Activated T-helper 17 cell treated with anti-CD3 and anti-CD28 coated beads, Interleukin-2, amount 50 U/mL, for 72 hours (primary cell): ENCODE data around the gene PRDM2. TPM values are rescaled to one million over a fixed set of nuclear protein-coding genes. Genes with fewer than 3 reads are reported as not detected.

Experiments used
- ATAC-seq: fragments of 150-1000 bp; cut with Tn5 transposase; replicated peaks from 2 replicates; pipeline ENCODE4 v1.10.0; 2021; ENCODE audit warnings: mild to moderate bottlenecking, moderate library complexity
- H3K27ac Mint-ChIP-seq: one replicate; pipeline ENCODE4 v1.8.0; 2022; ENCODE audit warnings: mixed read lengths
- H3K27me3 Mint-ChIP-seq: one replicate; pipeline ENCODE4 v1.8.0; 2022; ENCODE audit warnings: mixed read lengths
- H3K36me3 Mint-ChIP-seq: one replicate; pipeline ENCODE4 v1.8.0; 2022; ENCODE audit warnings: low read depth, mild to moderate bottlenecking, mixed read lengths
- H3K4me1 Mint-ChIP-seq: one replicate; pipeline ENCODE4 v1.8.0; 2022; ENCODE audit warnings: mixed read lengths
- H3K4me3 Mint-ChIP-seq: one replicate; pipeline ENCODE4 v1.8.0; 2022; ENCODE audit warnings: mild to moderate bottlenecking, mixed read lengths
- H3K9me3 Mint-ChIP-seq: one replicate; pipeline ENCODE4 v1.8.0; 2022; ENCODE audit warnings: mixed read lengths
- total RNA-seq, 2 donors: library from RNA; stranded (reverse); gene quantifications; one replicate each; pipeline ENCODE4 v1.2.3, GENCODE V29; 2022

PRDM2 gene
- total RNA-seq, 2 donors from 2014 or later = 57.1 to 66.1 TPM

- Mint-ChIP-seq H3K9me3 (no peaks in the 10 kb centered on the region), H3K4me1 (peaks cover 64% of the 10 kb centered on the region), H3K27me3 (no peaks in the 10 kb centered on the region), H3K4me3 (peak overlapping the region; percentile 52), H3K27ac (peak overlapping the region; percentile 62), H3K36me3 (peaks cover 71% of the 10 kb centered on the region)
- ATAC-seq = peak; percentile 59
These were observed 56.7 kb downstream of the PRDM2 start for GRCh38 chr1:13756557-13757315.

DNA sequence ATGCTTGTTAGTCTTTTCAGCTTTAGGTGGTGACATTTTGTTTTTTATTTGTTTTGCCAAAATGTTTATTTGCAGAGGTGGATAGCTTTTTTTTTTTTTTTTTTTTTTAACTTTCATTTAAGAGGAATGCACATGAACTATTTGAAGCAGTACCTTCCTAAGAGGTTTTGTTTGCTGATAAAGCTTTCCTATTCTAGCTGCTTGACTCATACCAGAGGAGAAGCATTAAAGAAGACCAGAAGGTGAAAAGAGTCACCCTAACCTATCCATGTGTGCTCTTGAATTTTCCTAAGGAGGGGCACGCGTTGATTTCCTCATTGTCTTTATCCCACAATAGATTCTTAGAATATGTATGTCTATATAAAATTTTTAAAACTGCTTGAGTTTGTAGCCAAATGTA is 57.7 kb downstream of the PRDM2 start:
- no peak overlapping the region for H3K27ac Mint-ChIP-seq

GRCh38 chr1:13759072-13759471 is 59.1 kb downstream of the PRDM2 start:
- Mint-ChIP-seq H3K4me3 (peak overlapping the region; percentile 39), H3K4me1 (peaks cover 56% of the 10 kb centered on the region), H3K9me3 (no peaks in the 10 kb centered on the region), H3K27me3 (no peaks in the 10 kb centered on the region), H3K36me3 (peaks cover 55% of the 10 kb centered on the region), H3K27ac (peak overlapping the region; percentile 39)
- ATAC-seq = no peak

More for the DNA sequence above, 57.7 kb downstream of the PRDM2 start:
- Mint-ChIP-seq H3K4me3 (peak overlapping the region; percentile 52), H3K36me3 (peaks cover 65% of the 10 kb centered on the region), H3K27me3 (no peaks in the 10 kb centered on the region), H3K9me3 (no peaks in the 10 kb centered on the region), H3K4me1 (peaks cover 63% of the 10 kb centered on the region)
- no peak for ATAC-seq

DNA sequence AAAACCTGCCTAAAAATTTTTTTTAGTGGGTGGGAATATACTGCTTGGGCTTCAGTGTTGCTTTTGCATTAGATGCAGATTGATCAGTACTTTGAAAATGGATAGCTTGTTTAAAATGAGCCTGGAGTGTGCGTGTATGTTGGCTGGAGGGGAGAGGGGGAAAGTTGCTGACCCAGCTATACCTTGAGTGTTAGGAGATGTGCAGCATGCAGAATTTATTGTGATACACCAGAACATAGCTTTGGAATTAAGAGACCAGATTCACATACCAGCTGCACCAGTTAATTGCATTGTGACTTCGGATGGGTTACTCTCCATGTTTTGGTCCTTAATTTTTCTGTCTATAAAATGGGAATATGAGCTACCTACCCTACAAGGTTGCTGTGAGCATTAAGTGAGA is 60.4 kb downstream of the PRDM2 start:
- Mint-ChIP-seq H3K27me3 (no peaks in the 10 kb centered on the region), H3K9me3 (no peaks in the 10 kb centered on the region), H3K36me3 (peaks cover 57% of the 10 kb centered on the region), H3K4me1 (peaks cover 52% of the 10 kb centered on the region), H3K4me3 (peak overlapping the region; percentile 13), H3K27ac (peak overlapping the region; percentile 74)
- ATAC-seq = no peak

DNA sequence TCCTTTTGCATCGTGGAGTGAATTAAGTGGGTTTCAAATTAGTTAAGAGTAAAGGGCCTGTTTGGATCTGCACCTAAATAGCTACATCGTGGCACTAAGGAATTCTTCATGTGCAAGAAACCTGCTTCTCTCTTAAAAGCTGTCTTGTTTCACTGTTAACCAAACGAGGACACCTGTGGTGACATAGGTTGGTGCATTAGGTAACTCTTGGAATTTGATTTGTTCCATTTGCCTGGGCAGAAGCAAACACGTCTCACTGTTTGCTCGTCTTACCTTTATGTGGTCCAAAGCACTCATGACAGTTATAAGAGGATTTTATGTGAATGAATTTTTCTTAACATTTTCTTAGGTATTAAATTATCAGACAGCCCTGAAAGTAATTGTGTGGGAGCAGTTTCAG is 60.9 kb downstream of the PRDM2 start:
- ATAC-seq = no peak

GRCh38 chr1:13761883-13762282 is 61.9 kb downstream of the PRDM2 start:
- ATAC-seq = no peak
- H3K4me3 Mint-ChIP-seq = peak overlapping the region; percentile 13
- peaks cover 61% of the 10 kb centered on the region for H3K36me3 Mint-ChIP-seq
- H3K27me3 Mint-ChIP-seq = no peaks in the 10 kb centered on the region
- H3K9me3 Mint-ChIP-seq = no peaks in the 10 kb centered on the region
- H3K27ac Mint-ChIP-seq = peak overlapping the region; percentile 74
- peaks cover 55% of the 10 kb centered on the region for H3K4me1 Mint-ChIP-seq

More for the DNA sequence above, 60.9 kb downstream of the PRDM2 start:
- H3K36me3 Mint-ChIP-seq = peaks cover 60% of the 10 kb centered on the region
- H3K27ac Mint-ChIP-seq = peak overlapping the region; percentile 74
- no peaks in the 10 kb centered on the region for H3K27me3 Mint-ChIP-seq
- H3K4me3 Mint-ChIP-seq = peak overlapping the region; percentile 13
- H3K4me1 Mint-ChIP-seq = peaks cover 53% of the 10 kb centered on the region
- no peaks in the 10 kb centered on the region for H3K9me3 Mint-ChIP-seq

DNA sequence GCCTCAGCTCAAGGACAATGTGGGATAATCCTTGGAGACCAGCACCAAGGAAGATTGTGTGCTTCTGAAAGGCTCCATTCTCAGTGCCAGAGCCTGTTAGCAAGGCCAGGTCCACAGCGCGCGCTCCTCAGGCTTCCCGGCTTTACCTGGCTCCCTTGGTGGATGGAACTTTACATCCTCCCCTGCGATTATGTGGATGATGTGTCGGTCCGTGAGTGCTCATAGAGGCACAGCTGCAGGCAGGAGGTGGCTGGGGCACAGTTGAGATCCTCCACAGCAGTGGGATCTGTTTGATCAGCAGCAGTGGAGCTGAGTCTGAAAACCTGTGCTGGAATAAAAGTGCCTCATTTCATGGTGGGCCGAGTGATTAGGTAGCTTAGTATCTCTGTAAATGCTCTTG is 62.7 kb downstream of the PRDM2 start:
- Mint-ChIP-seq H3K4me1 (peaks cover 50% of the 10 kb centered on the region), H3K9me3 (no peaks in the 10 kb centered on the region), H3K27ac (peak overlapping the region; percentile 48), H3K36me3 (peaks cover 58% of the 10 kb centered on the region), H3K27me3 (no peaks in the 10 kb centered on the region), H3K4me3 (peak overlapping the region; percentile 11)
- no peak for ATAC-seq

DNA sequence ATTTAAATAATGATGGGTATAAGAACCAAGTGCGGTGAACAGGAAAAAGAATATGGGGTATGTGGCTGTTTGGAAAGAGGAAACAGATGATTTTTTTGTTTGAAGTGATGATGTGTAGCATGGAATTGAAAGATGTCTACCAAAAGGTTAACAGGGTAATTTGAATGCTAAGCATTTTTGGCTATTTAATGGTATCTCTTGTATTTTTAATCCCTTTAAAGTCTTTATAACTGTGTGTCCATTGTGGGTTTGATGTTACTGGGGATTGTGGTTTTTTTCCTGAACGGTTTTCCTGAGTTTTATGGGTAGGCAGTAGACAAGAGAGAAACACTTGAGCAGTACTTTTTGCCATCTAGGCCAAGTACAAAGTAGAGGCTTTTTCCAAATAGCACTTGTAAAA is 63.2 kb downstream of the PRDM2 start:
- no peaks in the 10 kb centered on the region for H3K27me3 Mint-ChIP-seq
- H3K4me1 Mint-ChIP-seq = peaks cover 48% of the 10 kb centered on the region
- peaks cover 58% of the 10 kb centered on the region for H3K36me3 Mint-ChIP-seq
- H3K27ac Mint-ChIP-seq = peak overlapping the region; percentile 48
- peak overlapping the region; percentile 11 for H3K4me3 Mint-ChIP-seq
- no peak for ATAC-seq
- no peaks in the 10 kb centered on the region for H3K9me3 Mint-ChIP-seq

DNA sequence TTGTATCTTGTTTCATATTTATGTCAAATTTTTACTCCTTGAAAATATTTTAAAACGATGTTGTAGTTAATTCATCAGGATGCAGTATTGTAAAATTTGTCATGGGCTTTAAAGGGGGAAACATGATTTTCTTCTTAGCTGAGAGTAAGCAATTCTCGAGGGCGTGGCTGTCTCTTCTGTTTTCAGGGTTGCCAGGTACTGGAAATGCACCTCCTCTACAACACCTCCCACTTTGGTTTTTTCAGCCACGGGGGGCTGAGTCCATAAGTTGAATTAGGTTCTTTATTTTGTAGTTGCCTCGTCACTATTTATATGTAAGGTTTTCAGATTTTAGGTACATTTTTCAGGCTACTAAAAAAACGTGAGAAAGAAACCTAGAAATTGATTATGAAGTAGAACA is 64.0 kb downstream of the PRDM2 start:
- Mint-ChIP-seq H3K36me3 (peaks cover 65% of the 10 kb centered on the region), H3K27ac (no peak overlapping the region), H3K27me3 (no peaks in the 10 kb centered on the region), H3K4me1 (peaks cover 48% of the 10 kb centered on the region), H3K9me3 (no peaks in the 10 kb centered on the region), H3K4me3 (no peak overlapping the region)
- ATAC-seq = no peak

- Mint-ChIP-seq H3K27ac (no peak overlapping the region), H3K4me1 (peaks cover 47% of the 10 kb centered on the region), H3K4me3 (no peak overlapping the region), H3K27me3 (no peaks in the 10 kb centered on the region), H3K9me3 (no peaks in the 10 kb centered on the region), H3K36me3 (peaks cover 73% of the 10 kb centered on the region)
- ATAC-seq = no peak
These were observed 64.8 kb downstream of the PRDM2 start for GRCh38 chr1:13764588-13765332.

- Mint-ChIP-seq H3K4me3 (no peak overlapping the region), H3K27me3 (no peaks in the 10 kb centered on the region), H3K27ac (peak overlapping the region; percentile 82), H3K36me3 (peaks cover 72% of the 10 kb centered on the region), H3K9me3 (no peaks in the 10 kb centered on the region), H3K4me1 (peaks cover 50% of the 10 kb centered on the region)
- peak; percentile 94 for ATAC-seq
These were observed 66.9 kb downstream of the PRDM2 start for GRCh38 chr1:13766592-13767564.

GRCh38 chr1:13769212-13769611 is 69.2 kb downstream of the PRDM2 start:
- Mint-ChIP-seq H3K27me3 (no peaks in the 10 kb centered on the region), H3K27ac (peak overlapping the region; percentile 50), H3K36me3 (peaks cover 74% of the 10 kb centered on the region), H3K9me3 (no peaks in the 10 kb centered on the region), H3K4me1 (peaks cover 43% of the 10 kb centered on the region), H3K4me3 (no peak overlapping the region)
- no peak for ATAC-seq

GRCh38 chr1:13769830-13770229 is 69.8 kb downstream of the PRDM2 start:
- H3K27me3 Mint-ChIP-seq = no peaks in the 10 kb centered on the region
- peak overlapping the region; percentile 50 for H3K27ac Mint-ChIP-seq
- H3K4me1 Mint-ChIP-seq = peaks cover 43% of the 10 kb centered on the region
- H3K9me3 Mint-ChIP-seq = no peaks in the 10 kb centered on the region
- no peak for ATAC-seq
- peaks cover 67% of the 10 kb centered on the region for H3K36me3 Mint-ChIP-seq
- no peak overlapping the region for H3K4me3 Mint-ChIP-seq

DNA sequence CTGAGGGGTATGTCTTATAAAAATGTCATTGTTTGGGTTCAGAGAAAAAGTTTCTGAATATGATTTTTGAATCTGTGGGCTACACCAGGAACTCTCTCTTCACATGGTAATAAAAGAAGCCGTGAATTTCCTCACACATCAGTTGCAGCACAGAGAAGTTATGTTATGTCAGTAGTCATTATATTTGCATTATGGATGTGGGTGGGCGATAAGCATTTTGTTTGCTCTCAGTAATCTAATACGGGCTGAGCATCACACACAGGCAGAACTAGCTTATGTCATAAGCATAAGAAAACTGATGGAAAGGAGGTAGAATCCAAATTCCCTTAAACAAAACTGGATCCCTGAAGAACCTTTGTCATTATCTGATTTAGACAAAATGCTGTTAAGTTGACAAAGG is 70.8 kb downstream of the PRDM2 start:
- no peak overlapping the region for H3K4me3 Mint-ChIP-seq
- H3K4me1 Mint-ChIP-seq = peaks cover 38% of the 10 kb centered on the region
- no peak overlapping the region for H3K27ac Mint-ChIP-seq

More for the DNA sequence above, 70.8 kb downstream of the PRDM2 start:
- ATAC-seq = no peak
- Mint-ChIP-seq H3K36me3 (peaks cover 61% of the 10 kb centered on the region), H3K27me3 (no peaks in the 10 kb centered on the region), H3K9me3 (no peaks in the 10 kb centered on the region)
